Activated B cell treated with CpG ODN at 0.5 μM for 24 hours (primary cell): Measurements from ENCODE around the gene GLCCI1. TPM values are rescaled to one million over a fixed set of nuclear protein-coding genes. Genes with fewer than 3 reads are reported as not detected.

Experiments used
- ATAC-seq: fragments of 200-7000 bp; cut with Tn5 transposase; one replicate; pipeline ENCODE4 v1.10.0; 2021; ENCODE audit warnings: low read depth, mild to moderate bottlenecking, moderate library complexity
- CTCF ChIA-PET: fragments of 350-600 bp; sonication (Branson Sonifier 250); formaldehyde crosslinking; loops from one replicate; lab custom pipeline; 2021; ENCODE audit warnings: antibody characterized with exemption; lab: Charles Lee
- POLR2A ChIA-PET: fragments of 350-600 bp; sonication (Branson Sonifier 250); formaldehyde crosslinking; loops from one replicate; lab custom pipeline; 2021; ENCODE audit warnings: antibody characterized with exemption; lab: Charles Lee
- DNase-seq: peaks from one replicate; pipeline ENCODE4 v3.0.0; 2022
- H3K27ac Mint-ChIP-seq: one replicate; pipeline ENCODE4 v1.8.0; 2020; ENCODE audit warnings: mixed read lengths
- H3K27me3 Mint-ChIP-seq: one replicate; pipeline ENCODE4 v1.8.0; 2021; ENCODE audit warnings: mixed read lengths
- H3K36me3 Mint-ChIP-seq: one replicate; pipeline ENCODE4 v1.8.0; 2021; ENCODE audit warnings: low read depth, mixed read lengths
- H3K4me1 Mint-ChIP-seq: one replicate; pipeline ENCODE4 v1.8.0; 2021; ENCODE audit warnings: mixed read lengths
- H3K4me3 Mint-ChIP-seq: one replicate; pipeline ENCODE4 v1.8.0; 2020; ENCODE audit warnings: mild to moderate bottlenecking, mixed read lengths
- H3K9me3 Mint-ChIP-seq: one replicate; pipeline ENCODE4 v1.8.0; 2020; ENCODE audit warnings: mixed read lengths
- intact Hi-C: fragments of 100-400 bp; cut with micrococcal nuclease; formaldehyde crosslinking; loops from one replicate; pipeline ENCODE4 v1.15.1; 2024
- total RNA-seq: library from RNA; stranded (reverse); gene quantifications from 2 replicates; pipeline ENCODE4 v1.2.3, GENCODE V29; 2022
- TF ChIP-seq, protein P1 (sequence below): fragments of 200-600 bp; IDR thresholded peaks from one replicate; pipeline ENCODE4 v1.8.0; 2022; ENCODE audit warnings: antibody characterized with exemption, mild to moderate bottlenecking

GLCCI1 gene
- total RNA-seq, 1 donor from 2014 or later = 37.4 TPM

GRCh38 chr7:8130663-8131062, 162.1 kb downstream of the GLCCI1 start:
- H3K9me3 Mint-ChIP-seq = no peaks in the 10 kb centered on the region
- no peak overlapping the region for H3K4me3 Mint-ChIP-seq
- ATAC-seq = no peak
- TF ChIP-seq, protein P1, sequence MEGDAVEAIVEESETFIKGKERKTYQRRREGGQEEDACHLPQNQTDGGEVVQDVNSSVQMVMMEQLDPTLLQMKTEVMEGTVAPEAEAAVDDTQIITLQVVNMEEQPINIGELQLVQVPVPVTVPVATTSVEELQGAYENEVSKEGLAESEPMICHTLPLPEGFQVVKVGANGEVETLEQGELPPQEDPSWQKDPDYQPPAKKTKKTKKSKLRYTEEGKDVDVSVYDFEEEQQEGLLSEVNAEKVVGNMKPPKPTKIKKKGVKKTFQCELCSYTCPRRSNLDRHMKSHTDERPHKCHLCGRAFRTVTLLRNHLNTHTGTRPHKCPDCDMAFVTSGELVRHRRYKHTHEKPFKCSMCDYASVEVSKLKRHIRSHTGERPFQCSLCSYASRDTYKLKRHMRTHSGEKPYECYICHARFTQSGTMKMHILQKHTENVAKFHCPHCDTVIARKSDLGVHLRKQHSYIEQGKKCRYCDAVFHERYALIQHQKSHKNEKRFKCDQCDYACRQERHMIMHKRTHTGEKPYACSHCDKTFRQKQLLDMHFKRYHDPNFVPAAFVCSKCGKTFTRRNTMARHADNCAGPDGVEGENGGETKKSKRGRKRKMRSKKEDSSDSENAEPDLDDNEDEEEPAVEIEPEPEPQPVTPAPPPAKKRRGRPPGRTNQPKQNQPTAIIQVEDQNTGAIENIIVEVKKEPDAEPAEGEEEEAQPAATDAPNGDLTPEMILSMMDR = no peak
- peaks cover 76% of the 10 kb centered on the region for H3K4me1 Mint-ChIP-seq
- ChIA-PET CTCF (interaction anchor here (1.5 kb wide), 1 partner anchor 55 kb away, joined by 3 read pairs; no protein-coding TSS in a partner anchor), POLR2A (no interaction called here)
- intact Hi-C loops = no loop called here
- no peaks in the 10 kb centered on the region for H3K36me3 Mint-ChIP-seq
- DNase-seq = no peak
- H3K27me3 Mint-ChIP-seq = no peaks in the 10 kb centered on the region
- peak overlapping the region; percentile 15 for H3K27ac Mint-ChIP-seq

GRCh38 chr7:8131694-8132605, 163.4 kb downstream of the GLCCI1 start:
- intact Hi-C loops = no loop called here
- POLR2A ChIA-PET = interaction anchor here (1.5 kb wide), 1 partner anchor 16 kb away, joined by 5 read pairs; no protein-coding TSS in a partner anchor
- TF ChIP-seq, protein P1 = no peak
- ATAC-seq (peak; percentile 25), DNase-seq (no peak)
- H3K36me3 Mint-ChIP-seq = no peaks in the 10 kb centered on the region
- H3K27ac Mint-ChIP-seq = peak overlapping the region; percentile 36
- no peak overlapping the region for H3K4me3 Mint-ChIP-seq
- H3K27me3 Mint-ChIP-seq = no peaks in the 10 kb centered on the region
- H3K4me1 Mint-ChIP-seq = peaks cover 67% of the 10 kb centered on the region
- H3K9me3 Mint-ChIP-seq = no peaks in the 10 kb centered on the region
- CTCF ChIA-PET = interaction anchor here (0.7 to 1.5 kb wide), 2 partner anchors 16 to 54 kb away, joined by 3 read pairs; no protein-coding TSS in a partner anchor

- POLR2A ChIA-PET = interaction anchor here (0.9 to 1.4 kb wide), 3 partner anchors 7 to 19 kb away, joined by 3 to 4 read pairs (median 4); no protein-coding TSS in a partner anchor
- intact Hi-C loops = no loop called here
- no peaks in the 10 kb centered on the region for H3K27me3 Mint-ChIP-seq
- no peaks in the 10 kb centered on the region for H3K9me3 Mint-ChIP-seq
- DNase-seq = no peak
- CTCF ChIA-PET = no interaction called here
- H3K4me3 Mint-ChIP-seq = no peak overlapping the region
- peaks cover 58% of the 10 kb centered on the region for H3K4me1 Mint-ChIP-seq
- no peak overlapping the region for H3K27ac Mint-ChIP-seq
- ATAC-seq = no peak
- H3K36me3 Mint-ChIP-seq = no peaks in the 10 kb centered on the region
- TF ChIP-seq, protein P1 = no peak
These were observed 164.7 kb downstream of the GLCCI1 start for GRCh38 chr7:8133188-8133848.

DNA sequence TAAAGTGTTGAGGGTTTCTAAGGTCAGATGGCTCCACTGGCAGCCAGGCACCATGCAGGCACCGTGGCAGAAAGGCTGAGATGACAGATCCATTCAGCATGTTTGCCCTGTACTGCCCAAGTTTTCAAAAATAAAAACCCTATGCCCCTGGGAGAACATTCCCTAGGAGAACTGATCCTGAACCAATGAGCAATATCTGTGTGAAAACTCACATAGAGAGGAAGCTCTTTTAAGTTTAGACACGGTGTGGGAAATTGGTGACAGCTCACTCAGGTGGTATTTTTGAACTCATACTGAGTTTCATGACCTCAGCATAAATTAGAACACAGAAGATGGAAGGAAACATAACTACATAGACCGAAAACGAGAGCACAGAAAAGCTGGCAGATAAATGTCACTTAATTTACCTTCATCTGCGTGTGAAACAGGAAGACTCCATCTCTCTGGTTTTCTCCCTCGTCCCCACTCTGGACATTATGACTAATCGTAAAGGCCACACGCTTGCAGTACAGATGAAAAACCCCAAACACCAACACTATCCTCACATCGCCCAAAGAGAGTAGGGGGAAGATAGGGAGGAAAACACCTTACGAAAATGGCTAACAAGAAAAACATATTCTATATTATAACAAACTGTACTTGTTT, 165.6 kb downstream of the GLCCI1 start:
- intact Hi-C loops = loop anchor here (2.0 kb wide), 1 partner anchor 19 kb away; no protein-coding TSS in a partner anchor
- peaks cover 50% of the 10 kb centered on the region for H3K4me1 Mint-ChIP-seq
- H3K36me3 Mint-ChIP-seq = no peaks in the 10 kb centered on the region
- peak overlapping the region; percentile 1 for H3K4me3 Mint-ChIP-seq
- H3K27ac Mint-ChIP-seq = peak overlapping the region; percentile 51
- CTCF ChIA-PET = no interaction called here
- DNase-seq (no peak), ATAC-seq (peak; percentile 64)
- TF ChIP-seq, protein P1 = no peak
- POLR2A ChIA-PET = interaction anchor here (0.6 to 1.4 kb wide), 5 partner anchors 8 to 135 kb away, joined by 3 to 4 read pairs (median 3); no protein-coding TSS in a partner anchor
- H3K27me3 Mint-ChIP-seq = no peaks in the 10 kb centered on the region
- H3K9me3 Mint-ChIP-seq = no peaks in the 10 kb centered on the region
